ENCODE data around the gene LRP2BP. TPM values are rescaled to one million over a fixed set of nuclear protein-coding genes. Genes with fewer than 3 reads are reported as not detected.
"Not testable (repeated sequence)": the region's sequence is repeated elsewhere in the genome, so short reads cannot be mapped to it uniquely, and the experiment has no call there.

Gene LRP2BP
- polyA plus RNA-seq, 1 donor: 6.9 TPM

GRCh38 chr4:185325721-185326120 lies 70.0 kb downstream of the LRP2BP start:
- DNase-seq: not testable (repeated sequence)

- not testable (repeated sequence) for DNase-seq
Observed at GRCh38 chr4:185324361-185324760, 71.4 kb downstream of the LRP2BP start.

- DNase-seq: no peak
Observed at GRCh38 chr4:185323606-185324005, 72.1 kb downstream of the LRP2BP start.

DNA sequence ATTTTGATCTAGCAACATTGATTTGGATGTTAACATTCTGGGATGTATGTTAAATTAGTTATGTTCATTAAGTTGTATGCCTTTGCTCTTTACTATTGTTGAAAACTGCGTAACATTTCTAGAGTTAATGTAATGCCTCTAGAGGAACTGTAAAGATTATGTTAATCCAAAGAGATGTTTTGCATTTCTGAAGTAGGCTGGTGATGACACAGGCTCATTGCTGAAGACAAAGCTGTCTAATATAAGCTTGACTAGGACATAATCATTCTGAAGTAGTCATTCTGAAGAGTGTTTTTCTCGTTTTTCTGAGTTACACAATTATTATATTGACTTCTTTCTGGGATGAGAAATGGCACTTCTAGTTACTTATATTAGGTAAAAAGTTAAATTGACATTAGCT lies 72.9 kb downstream of the LRP2BP start:
- no peak for DNase-seq

DNA sequence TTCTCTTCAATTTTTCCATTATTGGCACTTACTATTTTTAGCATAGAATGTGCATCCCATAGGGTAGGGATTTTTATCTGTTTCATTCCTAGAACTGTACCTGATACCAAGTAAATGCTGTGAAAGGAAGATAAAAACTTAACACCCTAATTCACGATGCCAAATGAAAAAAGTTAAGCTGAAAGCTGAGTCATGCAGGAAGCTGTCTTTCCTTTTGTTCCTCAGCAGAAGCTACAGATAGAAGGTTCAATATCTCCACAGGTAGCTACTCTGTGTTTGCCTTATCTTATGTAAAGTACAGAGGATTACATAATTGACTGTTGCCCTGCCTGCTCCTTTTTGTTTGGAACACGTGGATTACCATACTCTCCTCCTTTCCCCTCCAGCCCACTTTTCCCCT lies 77.0 kb downstream of the LRP2BP start:
- DNase-seq: no peak

DNA sequence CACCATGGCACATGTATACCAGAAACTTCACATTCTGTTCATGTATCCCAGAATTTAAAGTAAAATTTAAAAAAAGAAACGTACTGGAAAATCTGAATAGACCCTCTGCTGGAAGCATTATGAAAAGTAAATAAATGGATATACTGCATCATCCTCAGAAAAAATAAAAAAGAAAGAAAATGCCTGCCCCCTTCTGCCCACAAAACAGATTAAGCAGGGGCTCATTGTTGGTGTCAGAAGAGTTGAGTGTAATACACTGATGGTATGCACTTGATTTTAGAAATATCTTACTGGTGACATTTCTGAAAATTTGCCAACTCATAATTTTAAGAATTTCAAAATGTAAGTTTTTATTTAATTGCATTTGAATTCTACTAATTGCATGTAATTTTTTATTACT lies 77.8 kb downstream of the LRP2BP start:
- DNase-seq: no peak

GRCh38 chr4:185317462-185317861 lies 78.3 kb downstream of the LRP2BP start:
- DNase-seq: not testable (repeated sequence)

Other genes starting within 250 kb of the LRP2BP start
- 55.2 TPM for gene CFAP97, start 191.9 kb downstream of the LRP2BP start, polyA plus RNA-seq (ENCODE audit: insufficient read length)
- gene SNX25, start 186.3 kb downstream of the LRP2BP start, polyA plus RNA-seq (ENCODE audit: insufficient read length): 26.0 TPM
- 10.5 TPM for gene ANKRD37, start 917 bp upstream of the LRP2BP start, polyA plus RNA-seq (ENCODE audit: insufficient read length)
- 81.9 TPM for gene UFSP2, start 30.0 kb upstream of the LRP2BP start, polyA plus RNA-seq (ENCODE audit: insufficient read length)
- 2.7 TPM for gene CCDC110, start 75.8 kb upstream of the LRP2BP start, polyA plus RNA-seq (ENCODE audit: insufficient read length)
- 4.0 TPM for gene PDLIM3, start 139.6 kb upstream of the LRP2BP start, polyA plus RNA-seq (ENCODE audit: insufficient read length)

Data from left kidney (tissue), 2 donors.